ENCODE data around the gene ST7.
"Not testable (repeated sequence)": the region's sequence is repeated elsewhere in the genome, so short reads cannot be mapped to it uniquely, and the experiment has no call there.

ST7 gene

GRCh38 chr7:116953372-116953905, at the start of gene ST7:
Gene ST7, plus strand, starts transcription at chr7:116953501. Its CDS starts 40 bp downstream, at chr7:116953541.
- DNase-seq (ENCODE audit: low read depth in 3 of 3) = peak; percentile 34 to 55 (median 35)

- DNase-seq (ENCODE audit: low read depth in 3 of 3) = no peak
These were observed 46.9 kb upstream of the ST7 start for GRCh38 chr7:116906391-116906790.

- DNase-seq (ENCODE audit: low read depth in 3 of 3) = no peak
These were observed 42.9 kb upstream of the ST7 start for GRCh38 chr7:116910383-116910782.

- no peak for DNase-seq (ENCODE audit: low read depth in 3 of 3)
These were observed 41.5 kb upstream of the ST7 start for GRCh38 chr7:116911801-116912200.

GRCh38 chr7:116912269-116912909, 40.9 kb upstream of the ST7 start:
- no peak for DNase-seq (ENCODE audit: low read depth in 3 of 3)

GRCh38 chr7:116918704-116919103, 34.6 kb upstream of the ST7 start:
- DNase-seq (ENCODE audit: low read depth in 3 of 3) = no peak

GRCh38 chr7:116920359-116920758, 32.9 kb upstream of the ST7 start:
- no peak for DNase-seq (ENCODE audit: low read depth in 3 of 3)

- DNase-seq (ENCODE audit: low read depth in 3 of 3) = no peak
These were observed 30.8 kb upstream of the ST7 start for GRCh38 chr7:116922545-116922944.

- no peak for DNase-seq (ENCODE audit: low read depth in 3 of 3)
These were observed 28.6 kb upstream of the ST7 start for GRCh38 chr7:116924741-116925140.

- no peak for DNase-seq (ENCODE audit: low read depth in 3 of 3)
These were observed 24.3 kb upstream of the ST7 start for GRCh38 chr7:116929021-116929420.

GRCh38 chr7:116929914-116930913, 23.1 kb upstream of the ST7 start:
- DNase-seq (ENCODE audit: low read depth in 3 of 3) = peak; percentile 49 to 65 (median 49)

- DNase-seq (ENCODE audit: low read depth in 3 of 3) = no peak
These were observed 20.7 kb upstream of the ST7 start for GRCh38 chr7:116932566-116932965.

GRCh38 chr7:116933465-116933864, 19.8 kb upstream of the ST7 start:
- DNase-seq (ENCODE audit: low read depth in 3 of 3) = no peak

GRCh38 chr7:116934580-116934979, 18.7 kb upstream of the ST7 start:
- DNase-seq (ENCODE audit: low read depth in 3 of 3) = no peak

GRCh38 chr7:116936844-116937243, 16.5 kb upstream of the ST7 start:
- not testable (repeated sequence) for DNase-seq (ENCODE audit: low read depth in 3 of 3)

GRCh38 chr7:116938678-116939077, 14.6 kb upstream of the ST7 start:
- no peak for DNase-seq (ENCODE audit: low read depth in 3 of 3)

- DNase-seq (ENCODE audit: low read depth in 3 of 3) = no peak
These were observed 12.5 kb upstream of the ST7 start for GRCh38 chr7:116940689-116941370.

- no peak for DNase-seq (ENCODE audit: low read depth in 3 of 3)
These were observed 10.8 kb upstream of the ST7 start for GRCh38 chr7:116942504-116942903.

GRCh38 chr7:116948934-116949333, 4.4 kb upstream of the ST7 start:
- DNase-seq (ENCODE audit: low read depth in 3 of 3) = no peak

GRCh38 chr7:116949941-116950801, 3.1 kb upstream of the ST7 start:
- DNase-seq (ENCODE audit: low read depth in 3 of 3) = no peak

- DNase-seq (ENCODE audit: low read depth in 3 of 3) = no peak
These were observed 2.4 kb upstream of the ST7 start for GRCh38 chr7:116950889-116951351.

Data from stimulated activated CD4-positive, alpha-beta T cell treated with anti-CD3 and anti-CD28 coated beads, TNF-alpha, amount 100 ng/mL, for 48 hours (primary cell).